Body of pancreas (tissue), 4 donors: ENCODE results near the gene PLA2G4E.

Source experiments
- CTCF ChIP-seq, 7 experiments: fragments of 450-650 bp in 4 of 7; fragments of 200-600 bp in 3 of 7; sonication (generic) in 3 of 7; IDR thresholded peaks; one replicate each; pipeline ENCODE4 v1.5.1; 2016 to 2019; ENCODE audit warnings: antibody characterized with exemption in 7 of 7
- POLR2A ChIP-seq, 3 donors: fragments of 450-650 bp; IDR thresholded peaks; one replicate each; pipeline ENCODE4 v1.6.1; 2016; ENCODE audit warnings: antibody characterized with exemption in 3 of 3, mild to moderate bottlenecking in 2 of 3

DNA sequence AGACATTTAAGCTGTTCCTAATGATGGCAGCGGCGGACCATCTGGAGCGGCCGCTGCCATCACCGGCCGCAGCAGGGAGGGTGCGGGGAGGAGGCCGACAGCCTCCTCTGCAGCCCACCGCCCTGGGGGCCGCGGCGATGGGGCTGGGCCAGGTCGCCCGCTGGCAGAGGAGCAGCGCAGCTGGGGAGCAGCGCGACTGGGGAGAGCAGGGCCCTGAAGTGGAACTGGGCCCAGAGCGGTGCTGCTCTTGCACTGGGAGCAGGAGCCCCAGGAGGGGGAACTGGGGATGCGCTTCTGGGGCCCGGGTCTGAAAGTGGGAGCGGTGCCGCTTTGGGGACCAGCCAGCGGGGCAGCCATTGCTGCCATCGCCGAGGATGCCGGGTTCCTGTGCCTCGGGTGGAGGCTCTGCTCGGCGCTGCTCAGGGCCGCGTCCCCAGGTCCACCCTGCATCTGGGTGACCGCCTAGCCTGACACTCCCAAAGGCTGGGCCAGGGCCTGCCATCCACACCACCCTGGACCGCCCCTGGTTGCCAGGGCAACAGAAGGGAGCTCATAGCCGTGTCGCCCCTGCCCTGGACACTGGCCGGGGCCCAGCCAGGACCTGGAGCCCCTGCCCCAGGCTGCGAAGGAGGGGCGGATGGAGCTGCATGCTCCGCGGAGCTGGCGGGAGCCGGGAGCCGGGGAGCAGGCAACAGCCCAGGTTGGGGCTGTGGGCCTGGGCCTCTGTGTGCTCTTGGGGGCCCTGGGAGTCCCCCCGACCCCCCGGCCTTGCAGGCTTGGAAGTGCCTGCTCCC is 15.5 kb upstream of the PLA2G4E start:
- TF ChIP-seq CTCF (IDR thresholded peaks at IDR 0.05) (no peak), POLR2A (IDR thresholded peaks at IDR 0.05) (no peak)
